ELR (cell line): ENCODE measurements around the gene EXOSC7.

Experiments
- DNase-seq: peaks from one replicate; pipeline ENCODE4 v3.0.0-alpha.2; 2015; ENCODE audit warnings: low read depth

The EXOSC7 gene

GRCh38 chr3:44993471-44994205 is 17.6 kb downstream of the EXOSC7 start:
- peak; percentile 65 for DNase-seq

GRCh38 chr3:44995142-44995770 is 19.2 kb downstream of the EXOSC7 start:
- DNase-seq = peak; percentile 21

DNA sequence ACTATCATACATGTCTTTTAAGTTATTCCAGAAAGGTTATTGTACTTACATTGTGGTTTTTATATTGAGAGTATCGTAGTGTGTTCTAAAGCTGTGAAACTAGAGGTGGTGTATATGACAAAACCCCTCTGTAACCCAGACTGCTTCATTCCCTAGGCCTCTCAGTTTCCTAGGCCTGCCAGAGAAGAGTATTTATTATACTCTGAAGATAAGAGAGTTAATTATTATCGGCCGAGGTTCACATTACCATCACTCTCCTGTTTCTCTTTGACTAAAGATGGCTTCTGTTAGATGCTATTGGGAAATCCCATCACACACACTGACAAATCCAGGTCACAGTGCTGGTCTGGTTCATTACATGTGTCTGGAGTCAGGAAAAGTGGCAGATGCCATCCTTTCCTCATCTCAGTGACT is 20.5 kb downstream of the EXOSC7 start:
- DNase-seq = no peak

DNA sequence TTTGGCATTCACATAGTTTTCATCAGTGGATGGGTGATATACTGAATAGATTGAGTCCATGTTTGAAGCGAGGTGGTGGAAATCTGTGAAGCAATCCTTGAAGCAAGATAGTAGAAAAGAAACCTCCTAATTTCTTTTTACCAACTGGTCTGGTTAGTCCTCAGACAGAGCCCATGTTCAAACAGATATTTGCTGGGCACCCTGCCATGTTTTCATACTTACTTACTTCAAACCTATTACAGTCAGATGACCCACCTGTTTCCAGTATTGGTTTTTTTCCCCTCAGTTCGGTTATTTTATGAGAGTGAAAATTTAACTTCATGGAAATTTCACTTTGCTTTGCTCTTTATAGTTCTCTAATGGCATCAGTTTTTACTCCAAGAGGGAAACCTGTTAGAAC is 23.7 kb downstream of the EXOSC7 start:
- no peak for DNase-seq

DNA sequence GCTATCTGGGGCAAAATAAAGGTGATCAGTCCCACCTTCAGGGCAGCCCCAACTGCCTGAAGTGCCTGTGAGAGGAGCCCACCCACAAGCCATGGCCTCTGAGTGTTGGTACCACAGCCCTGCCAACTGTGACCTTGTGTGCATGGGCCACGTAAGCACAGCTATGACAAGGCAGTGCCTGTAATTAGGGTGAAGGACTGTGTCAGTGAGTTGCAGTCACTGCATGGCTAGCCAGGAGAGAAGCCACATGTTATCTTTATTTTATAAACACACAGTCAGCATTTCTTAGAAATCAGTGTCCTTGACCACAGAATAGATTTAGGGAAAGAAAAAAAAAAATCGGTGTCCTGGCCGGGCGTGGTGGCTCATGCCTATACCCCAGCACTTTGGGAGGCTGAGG is 24.8 kb downstream of the EXOSC7 start:
- DNase-seq = no peak

GRCh38 chr3:45001738-45002137 is 25.7 kb downstream of the EXOSC7 start:
- DNase-seq = no peak

GRCh38 chr3:45002139-45002660 is 26.2 kb downstream of the EXOSC7 start:
- no peak for DNase-seq

- no peak for DNase-seq
Observed at GRCh38 chr3:45002720-45003119, 26.7 kb downstream of the EXOSC7 start.

GRCh38 chr3:45003406-45003805 is 27.4 kb downstream of the EXOSC7 start:
- DNase-seq = no peak

DNA sequence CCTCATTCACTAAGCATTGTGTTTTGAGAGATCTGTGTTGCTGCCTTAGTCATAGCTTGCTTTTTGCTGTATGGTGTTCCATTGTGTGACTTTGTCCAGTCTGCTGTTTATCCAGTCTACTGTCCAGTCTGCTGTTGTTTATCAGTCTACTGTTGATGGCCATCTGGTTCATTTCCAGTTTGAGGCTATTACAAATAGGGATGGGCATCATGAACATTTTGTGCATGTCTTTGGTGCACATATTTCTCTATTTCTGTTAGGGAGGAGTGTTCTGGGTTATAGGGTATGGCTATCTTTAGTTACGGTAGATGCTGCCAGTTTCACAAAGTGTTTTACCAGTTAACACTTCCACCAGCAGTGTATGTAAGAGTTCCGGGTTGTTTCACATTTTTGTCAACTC is 27.8 kb downstream of the EXOSC7 start:
- DNase-seq = no peak

DNA sequence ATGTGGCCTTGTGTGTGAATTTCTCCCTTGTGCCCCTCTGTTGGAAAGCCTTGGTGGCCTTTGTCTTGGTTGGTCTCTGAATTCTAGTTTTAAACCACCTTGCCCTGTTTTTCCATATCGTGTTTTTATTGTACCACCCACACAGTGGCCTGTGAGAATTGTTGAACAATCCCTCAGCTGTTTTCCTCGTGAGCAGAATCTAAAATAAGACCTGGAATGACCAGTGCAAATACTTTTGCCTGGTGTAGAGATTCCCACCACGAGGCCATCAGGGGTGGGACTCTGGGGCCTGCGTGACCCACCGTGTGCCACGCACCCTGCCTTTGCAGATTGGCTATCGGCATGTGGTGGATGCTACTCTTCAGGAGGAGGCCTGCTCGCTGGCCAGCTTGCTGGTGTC is 31.0 kb downstream of the EXOSC7 start:
- DNase-seq = no peak

DNA sequence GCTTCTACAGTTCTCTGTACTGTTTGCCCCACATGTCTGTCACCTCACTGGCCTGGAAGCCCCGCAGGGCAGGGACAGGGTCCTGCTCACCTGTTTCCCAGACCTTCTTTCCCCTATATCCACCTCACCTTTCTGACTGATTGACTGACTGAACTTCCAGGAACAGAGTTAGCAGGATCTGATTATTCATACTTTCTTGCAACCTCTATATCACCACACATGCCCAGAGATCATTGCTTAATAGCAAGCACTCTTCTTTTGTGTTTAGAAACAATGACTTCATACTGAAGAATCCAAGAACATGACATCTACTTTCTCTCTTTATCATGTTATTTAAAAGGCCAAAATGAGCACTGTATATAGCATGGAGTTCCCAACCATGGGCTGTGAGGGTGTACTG is 32.1 kb downstream of the EXOSC7 start:
- DNase-seq = peak; percentile 36

GRCh38 chr3:45009868-45010267 is 33.8 kb downstream of the EXOSC7 start:
- no peak for DNase-seq

- DNase-seq = peak; percentile 85
Observed at GRCh38 chr3:45010811-45011333, 34.8 kb downstream of the EXOSC7 start.

GRCh38 chr3:45011756-45012508 is 35.9 kb downstream of the EXOSC7 start:
- DNase-seq = peak; percentile 79

GRCh38 chr3:45012577-45012976 is 36.5 kb downstream of the EXOSC7 start:
- DNase-seq = no peak

DNA sequence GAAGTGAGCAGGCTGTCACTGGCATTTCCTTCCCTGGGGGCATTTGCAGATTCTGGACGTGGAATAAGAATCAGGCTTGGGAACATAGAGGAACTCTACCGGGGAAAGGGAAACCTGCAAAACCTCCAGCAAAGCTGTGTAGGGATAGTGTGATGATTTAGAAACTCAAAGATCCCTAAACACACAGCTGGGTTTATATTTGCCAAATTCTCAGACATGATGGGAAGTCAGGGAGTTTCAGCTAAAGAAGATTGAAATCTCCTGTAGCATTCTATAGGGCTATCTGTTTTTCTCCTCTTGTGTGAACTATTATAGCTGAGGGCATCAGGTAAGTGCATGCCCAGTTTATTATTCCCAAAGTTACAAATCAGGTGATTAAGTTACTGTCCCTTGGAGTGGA is 40.9 kb downstream of the EXOSC7 start:
- no peak for DNase-seq

GRCh38 chr3:45017821-45018220 is 41.8 kb downstream of the EXOSC7 start:
- DNase-seq = no peak

DNA sequence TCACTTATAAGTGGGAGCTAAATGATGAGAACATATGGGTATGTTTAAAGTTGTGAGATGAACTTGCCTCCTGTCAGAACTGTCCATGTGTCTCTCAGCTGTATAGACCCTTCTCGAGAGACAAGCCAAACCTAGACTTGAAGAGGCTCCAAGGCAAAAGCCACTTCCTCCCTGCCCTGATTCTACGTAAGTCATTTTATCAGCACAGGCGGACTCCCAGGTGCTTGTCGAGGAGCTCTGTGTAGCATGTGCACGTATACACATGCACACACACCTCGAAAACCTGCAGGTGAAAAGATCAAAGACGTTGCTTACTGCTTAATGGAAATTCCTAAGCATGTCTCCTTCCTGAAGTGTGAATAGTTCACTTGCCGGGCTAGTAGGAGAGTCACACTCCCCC is 44.5 kb downstream of the EXOSC7 start:
- no peak for DNase-seq

- no peak for DNase-seq
Observed at GRCh38 chr3:45021524-45022297, 45.7 kb downstream of the EXOSC7 start.

DNA sequence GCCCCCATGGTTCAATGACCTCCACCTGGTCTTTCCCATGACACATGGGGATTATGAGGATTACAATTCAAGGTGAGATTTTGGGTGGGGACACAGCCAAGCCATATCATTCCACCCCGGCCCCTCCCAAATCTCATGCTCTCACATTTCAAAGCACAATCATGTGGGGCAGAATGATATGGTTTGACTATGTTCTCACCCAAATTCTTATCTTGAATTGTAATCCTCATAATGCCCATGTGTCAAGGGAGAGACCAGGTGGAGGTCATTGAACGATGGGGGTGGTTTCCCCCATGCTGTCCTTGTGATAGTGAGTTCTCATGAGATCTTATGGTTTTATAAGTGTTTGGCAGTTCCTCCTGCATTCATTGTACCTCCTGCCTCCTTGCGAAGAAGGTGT is 47.6 kb downstream of the EXOSC7 start:
- DNase-seq = no peak
